ENCODE measurements around the gene DCST2.

Gene DCST2

GRCh38 chr1:155013632-155014031, 19.9 kb downstream of the DCST2 start:
- Histone ChIP-seq H3K27me3 (ENCODE audit: insufficient read depth, low read depth, severe bottlenecking) (no peaks in the 10 kb centered on the region), H3K4me3 (ENCODE audit: low read depth, low read length) (no peak overlapping the region), H3K36me3 (peaks cover 32% of the 10 kb centered on the region), H3K27ac (peak overlapping the region; percentile 86), H3K9me3 (ENCODE audit: severe bottlenecking) (no peaks in the 10 kb centered on the region)
- DNase-seq: peak; percentile 30
- no peak for TF ChIP-seq CTCF (IDR thresholded peaks at IDR 0.05; ENCODE audit: low read depth, low read length)

- Histone ChIP-seq H3K4me3 (ENCODE audit: low read depth, low read length) (peak overlapping the region; percentile 16; the same call in 1 of the 2 replicates), H3K9me3 (ENCODE audit: severe bottlenecking) (no peaks in the 10 kb centered on the region), H3K36me3 (peaks cover 32% of the 10 kb centered on the region), H3K27me3 (ENCODE audit: insufficient read depth, low read depth, severe bottlenecking) (no peaks in the 10 kb centered on the region), H3K27ac (peak overlapping the region; percentile 86)
- no peak for TF ChIP-seq CTCF (IDR thresholded peaks at IDR 0.05; ENCODE audit: low read depth, low read length)
- DNase-seq: peak; percentile 36
These were observed 20.6 kb downstream of the DCST2 start for GRCh38 chr1:155012776-155013602.

GRCh38 chr1:155012026-155012546, 21.5 kb downstream of the DCST2 start:
- no peak for TF ChIP-seq CTCF (IDR thresholded peaks at IDR 0.05; ENCODE audit: low read depth, low read length)
- peak overlapping the region; percentile 86 for H3K27ac ChIP-seq
- peak; percentile 100 for DNase-seq
- no peaks in the 10 kb centered on the region for H3K27me3 ChIP-seq (ENCODE audit: insufficient read depth, low read depth, severe bottlenecking)
- H3K9me3 ChIP-seq (ENCODE audit: severe bottlenecking): no peaks in the 10 kb centered on the region
- peaks cover 36% of the 10 kb centered on the region for H3K36me3 ChIP-seq
- peak overlapping the region; percentile 16; the same call in 1 of the 2 replicates for H3K4me3 ChIP-seq (ENCODE audit: low read depth, low read length)

GRCh38 chr1:155011437-155012025, 22.1 kb downstream of the DCST2 start:
- Histone ChIP-seq H3K27me3 (ENCODE audit: insufficient read depth, low read depth, severe bottlenecking) (no peaks in the 10 kb centered on the region), H3K4me3 (ENCODE audit: low read depth, low read length) (peak overlapping the region; percentile 20), H3K36me3 (peaks cover 35% of the 10 kb centered on the region), H3K27ac (peak overlapping the region; percentile 86), H3K9me3 (ENCODE audit: severe bottlenecking) (no peaks in the 10 kb centered on the region)
- TF ChIP-seq CTCF (IDR thresholded peaks at IDR 0.05; ENCODE audit: low read depth, low read length): no peak
- peak; percentile 23 for DNase-seq

- H3K36me3 ChIP-seq: peaks cover 34% of the 10 kb centered on the region
- peak overlapping the region; percentile 86 for H3K27ac ChIP-seq
- peak; percentile 99 for DNase-seq
- H3K4me3 ChIP-seq (ENCODE audit: low read depth, low read length): peak overlapping the region; percentile 20
- no peaks in the 10 kb centered on the region for H3K9me3 ChIP-seq (ENCODE audit: severe bottlenecking)
- H3K27me3 ChIP-seq (ENCODE audit: insufficient read depth, low read depth, severe bottlenecking): no peaks in the 10 kb centered on the region
- TF ChIP-seq CTCF (IDR thresholded peaks at IDR 0.05; ENCODE audit: low read depth, low read length): no peak
These were observed 22.6 kb downstream of the DCST2 start for GRCh38 chr1:155011004-155011416.

All from WERI-Rb-1 (cell line).